Measurements from ENCODE around the gene MYOZ3.

Gene MYOZ3

DNA sequence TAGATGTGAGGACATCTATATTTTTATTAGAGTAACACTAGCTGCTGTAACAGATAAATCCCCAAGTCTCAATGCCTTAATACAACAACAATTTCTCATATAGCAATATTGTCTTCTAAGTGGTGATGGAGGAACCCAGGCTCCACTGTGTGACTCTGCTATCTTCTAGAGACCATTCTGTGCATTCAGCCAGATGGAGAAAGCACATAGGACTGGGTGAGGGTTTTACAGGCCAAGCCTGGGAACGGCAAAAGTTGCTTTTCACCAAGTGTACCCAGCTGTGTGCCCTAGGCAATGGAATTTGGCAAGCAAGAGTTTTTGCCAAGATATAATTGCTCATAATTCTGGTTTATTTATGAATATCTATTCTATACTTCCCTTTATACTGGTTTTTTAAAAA, 28.1 kb downstream of the MYOZ3 start:
- Mint-ChIP-seq H3K9me3 (no peaks in the 10 kb centered on the region), H3K27me3 (no peaks in the 10 kb centered on the region), H3K4me3 (no peak overlapping the region), H3K4me1 (peaks cover 6% of the 10 kb centered on the region), H3K27ac (no peak overlapping the region)
- DNase-seq (no peak), ATAC-seq (no peak)

- Mint-ChIP-seq H3K27me3 (no peaks in the 10 kb centered on the region), H3K4me1 (peaks cover 6% of the 10 kb centered on the region), H3K9me3 (no peaks in the 10 kb centered on the region), H3K4me3 (no peak overlapping the region), H3K27ac (no peak overlapping the region)
- ATAC-seq = no peak
- no peak for DNase-seq
These were observed 29.7 kb downstream of the MYOZ3 start for GRCh38 chr5:150690760-150691159.

DNA sequence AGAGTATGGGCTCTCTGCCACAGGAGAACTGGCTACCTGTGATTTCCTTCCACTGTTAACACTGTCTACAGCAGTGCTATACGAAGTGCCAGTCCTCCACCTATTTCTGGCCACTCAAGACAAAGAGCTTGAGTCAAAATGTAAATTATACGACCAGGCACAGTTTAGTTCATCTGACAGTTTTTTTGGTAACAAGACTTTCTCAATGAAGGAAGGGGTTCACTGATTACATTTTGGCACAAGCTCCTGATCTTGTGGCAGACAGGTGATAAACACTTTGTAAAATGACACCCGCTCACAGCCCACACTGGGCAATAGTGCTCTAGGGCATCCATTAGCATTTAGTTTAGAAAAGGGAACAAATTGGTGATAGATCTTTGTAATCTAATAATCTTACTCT, 31.2 kb downstream of the MYOZ3 start:
- Mint-ChIP-seq H3K9me3 (no peaks in the 10 kb centered on the region), H3K4me3 (no peak overlapping the region), H3K4me1 (peaks cover 6% of the 10 kb centered on the region), H3K27me3 (no peaks in the 10 kb centered on the region), H3K27ac (peak overlapping the region in 1 of 2 donors; percentile 42)
- no peak for DNase-seq
- ATAC-seq = no peak

DNA sequence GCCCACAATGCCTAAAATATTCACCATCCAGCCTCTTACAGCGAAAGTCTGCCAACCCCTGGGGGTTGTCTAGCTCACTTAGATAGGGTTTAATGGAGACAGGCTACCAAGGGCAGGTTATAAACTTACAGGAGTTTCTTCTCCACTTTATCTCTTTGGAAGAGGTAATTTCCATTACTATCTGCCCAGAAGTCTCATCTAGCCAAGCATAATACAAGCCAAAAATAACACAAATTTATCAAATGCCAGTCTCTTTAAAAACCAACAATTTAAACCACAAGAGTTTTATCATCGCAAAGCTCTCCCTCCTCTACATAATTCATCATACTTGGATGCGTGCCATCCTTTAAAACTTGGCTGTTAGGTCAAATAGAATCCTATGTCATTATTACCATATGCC, 33.6 kb downstream of the MYOZ3 start:
- H3K27me3 Mint-ChIP-seq = no peaks in the 10 kb centered on the region
- H3K4me3 Mint-ChIP-seq = no peak overlapping the region
- DNase-seq (no peak), ATAC-seq (no peak)
- peaks cover 6% of the 10 kb centered on the region for H3K4me1 Mint-ChIP-seq
- no peaks in the 10 kb centered on the region for H3K9me3 Mint-ChIP-seq
- H3K27ac Mint-ChIP-seq = no peak overlapping the region

- H3K9me3 Mint-ChIP-seq = no peaks in the 10 kb centered on the region
- DNase-seq = no peak
- H3K4me1 Mint-ChIP-seq = no peaks in the 10 kb centered on the region
- ATAC-seq = peak; percentile 27
- H3K4me3 Mint-ChIP-seq = no peak overlapping the region
- no peaks in the 10 kb centered on the region for H3K27me3 Mint-ChIP-seq
- H3K27ac Mint-ChIP-seq = no peak overlapping the region
These were observed 39.2 kb downstream of the MYOZ3 start for GRCh38 chr5:150700246-150700593.

DNA sequence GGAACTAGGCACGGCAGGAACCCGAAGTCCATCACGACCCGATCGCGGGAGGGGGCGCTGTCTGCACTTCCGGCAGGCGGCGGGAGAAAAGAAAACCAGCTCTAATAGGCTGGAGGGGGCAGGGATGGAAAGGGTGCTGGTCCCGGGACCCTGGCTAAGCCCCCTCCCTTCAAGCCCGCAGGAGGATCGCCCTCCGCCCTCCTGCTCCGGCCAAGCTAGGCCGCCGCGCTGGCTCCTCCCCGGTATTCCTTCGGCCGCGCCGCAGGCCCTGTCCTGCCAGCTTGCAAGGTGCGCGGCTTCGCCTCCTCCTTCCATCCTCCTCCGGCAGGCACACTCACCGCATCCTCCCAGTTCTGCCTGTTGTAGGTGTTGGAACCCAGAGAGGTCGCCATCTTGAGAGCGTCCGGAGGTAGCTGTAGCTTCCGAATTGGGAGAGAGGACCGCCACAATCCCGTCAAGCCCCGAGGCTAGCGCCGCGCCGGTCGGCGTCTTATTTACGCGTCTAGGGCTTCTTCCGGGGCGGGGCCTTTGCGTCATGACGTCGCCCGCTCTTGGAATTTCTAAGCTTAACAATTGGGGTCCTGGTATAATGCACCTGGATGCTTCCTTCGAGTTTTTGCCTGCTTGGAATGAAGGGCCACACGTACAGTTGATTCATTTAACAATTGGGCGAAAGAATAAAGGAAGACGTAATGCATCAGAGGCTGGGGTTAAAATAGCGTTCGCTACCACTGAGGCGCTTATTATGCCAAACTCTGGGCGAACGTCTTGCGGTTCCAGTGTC, 39.7 kb downstream of the MYOZ3 start, which contains the start of gene RBM22:
Gene RBM22 (minus strand): TSS at position 469 of the 784 bp plus-strand sequence. CDS start 77 bp downstream, at position 392.
- Mint-ChIP-seq H3K4me1 (no peaks in the 10 kb centered on the region), H3K4me3 (no peak within 1 kb of the TSS), H3K9me3 (no peaks in the 10 kb centered on the region), H3K27ac (no peak within 1 kb of the TSS), H3K27me3 (no peaks in the 10 kb centered on the region)
- DNase-seq = peak; percentile 83 to 89
- peak; percentile 97 for ATAC-seq

- Mint-ChIP-seq H3K27me3 (no peaks in the 10 kb centered on the region), H3K4me1 (no peaks in the 10 kb centered on the region), H3K4me3 (no peak overlapping the region), H3K27ac (no peak overlapping the region), H3K9me3 (no peaks in the 10 kb centered on the region)
- ATAC-seq = no peak
- DNase-seq = no peak
These were observed 42.7 kb downstream of the MYOZ3 start for GRCh38 chr5:150703762-150704161.

GRCh38 chr5:150706776-150707390, 45.8 kb downstream of the MYOZ3 start:
- ATAC-seq = no peak
- Mint-ChIP-seq H3K27ac (peak overlapping the region in 1 of 2 donors; percentile 64), H3K4me1 (no peaks in the 10 kb centered on the region), H3K9me3 (no peaks in the 10 kb centered on the region), H3K27me3 (no peaks in the 10 kb centered on the region), H3K4me3 (no peak overlapping the region)
- DNase-seq = no peak

DNA sequence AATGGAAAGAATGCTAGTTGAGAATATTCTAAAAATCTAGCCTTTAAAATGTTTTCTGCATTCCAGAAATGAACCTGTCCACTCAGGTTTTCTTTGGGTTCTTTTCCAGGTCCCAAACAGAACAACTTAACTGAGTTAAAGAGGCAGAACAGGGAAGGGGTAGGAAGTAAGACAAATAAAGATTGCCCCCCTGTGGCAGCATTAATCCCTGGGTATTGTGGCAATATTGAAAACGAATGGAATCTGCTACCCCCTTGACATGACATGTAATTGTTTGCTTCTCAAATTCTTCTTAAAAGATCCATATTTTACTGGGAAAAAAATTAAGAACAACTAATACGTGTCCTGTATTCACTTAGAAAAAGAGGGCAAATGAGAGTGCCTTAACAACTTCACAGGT, 49.1 kb downstream of the MYOZ3 start:
- no peak for ATAC-seq
- no peak overlapping the region for H3K27ac Mint-ChIP-seq
- DNase-seq = no peak

GRCh38 chr5:150723845-150724244, 62.8 kb downstream of the MYOZ3 start:
- DNase-seq = no peak
- no peaks in the 10 kb centered on the region for H3K4me1 Mint-ChIP-seq
- no peak overlapping the region for H3K4me3 Mint-ChIP-seq
- no peak for ATAC-seq
- H3K9me3 Mint-ChIP-seq = no peaks in the 10 kb centered on the region
- no peak overlapping the region for H3K27ac Mint-ChIP-seq
- H3K27me3 Mint-ChIP-seq = no peaks in the 10 kb centered on the region

More for the DNA sequence above, 49.1 kb downstream of the MYOZ3 start:
- H3K9me3 Mint-ChIP-seq = no peaks in the 10 kb centered on the region
- no peak overlapping the region for H3K4me3 Mint-ChIP-seq
- H3K4me1 Mint-ChIP-seq = no peaks in the 10 kb centered on the region
- H3K27me3 Mint-ChIP-seq = no peaks in the 10 kb centered on the region

All from stimulated activated naive CD8-positive, alpha-beta T cell treated with anti-CD3 and anti-CD28 coated beads, Interleukin-15, amount 100 ng/mL, for 72 hours (primary cell).